Measurements from ENCODE around the gene PCDHGC3.

- no peak for TF ChIP-seq CTCF (IDR thresholded peaks at IDR 0.05; ENCODE audit: borderline replicate concordance, extremely low read depth, low read length, poor library complexity, severe bottlenecking)
- TF ChIP-seq EZH2 (IDR thresholded peaks at IDR 0.05; ENCODE audit: borderline replicate concordance, low read depth, low read length, severe bottlenecking) = no peak
These were observed 38.8 kb downstream of the PCDHGC3 start for GRCh38 chr5:141514330-141515133.

Data from DND-41 (cell line).